HepG2 (cell line): ENCODE data around the gene ITPK1. TPM values are rescaled to one million over a fixed set of nuclear protein-coding genes. Genes with fewer than 3 reads are reported as not detected.
A peak's percentile ranks its signal among the peaks of the same experiment; 100 is the strongest.

Experiments used
- BHLHE40 ChIP-seq: IDR thresholded peaks from 2 replicates; pipeline ENCODE4 v1.6.1; 2011; ENCODE audit warnings: low read length, improper control_type of control experiment
- CBFB ChIP-seq: sonication (generic); formaldehyde crosslinking; IDR thresholded peaks from 2 replicates; pipeline ENCODE4 v1.4.0; 2020; ENCODE audit warnings: missing genetic modification reagents
- CHCHD3 ChIP-seq: sonication (generic); formaldehyde crosslinking; IDR thresholded peaks from 2 replicates; pipeline ENCODE4 v1.8.0; 2022; ENCODE audit warnings: mild to moderate bottlenecking, missing genetic modification reagents, moderate library complexity
- CREM ChIP-seq, 2 experiments: sonication (generic) in 1 of 2; formaldehyde crosslinking in 1 of 2; IDR thresholded peaks; 2 replicates each; pipeline versions ENCODE4 v1.4.0 to v1.6.1; 2016 to 2020; ENCODE audit warnings: antibody characterized with exemption in 1 of 2, mild to moderate bottlenecking in 1 of 2, missing genetic modification reagents in 1 of 2
- FOXO1 ChIP-seq: sonication (generic); formaldehyde crosslinking; IDR thresholded peaks from 2 replicates; pipeline ENCODE4 v1.4.0; 2020; ENCODE audit warnings: missing genetic modification reagents
- HNF4G ChIP-seq, 2 experiments: sonication (generic) in 1 of 2; formaldehyde crosslinking in 1 of 2; IDR thresholded peaks; 2 replicates each; pipeline versions ENCODE4 v1.4.0 to v1.6.1; 2011 to 2020; ENCODE audit warnings: borderline replicate concordance in 2 of 2, low read depth in 2 of 2, mild to moderate bottlenecking in 2 of 2, low read length in 1 of 2, missing genetic modification reagents in 1 of 2, moderate library complexity in 1 of 2
- KLF6 ChIP-seq: IDR thresholded peaks from 2 replicates; pipeline ENCODE4 v1.8.0; 2016; ENCODE audit warnings: missing biosample characterization, missing genetic modification reagents
- MAF1 ChIP-seq: sonication (generic); formaldehyde crosslinking; IDR thresholded peaks from 2 replicates; pipeline ENCODE4 v1.5.0; 2020; ENCODE audit warnings: missing genetic modification reagents, borderline replicate concordance
- MLLT10 ChIP-seq: sonication (generic); formaldehyde crosslinking; IDR thresholded peaks from 2 replicates; pipeline ENCODE4 v1.4.0; 2020; ENCODE audit warnings: missing genetic modification reagents
- NPAS2 ChIP-seq: sonication (generic); formaldehyde crosslinking; IDR thresholded peaks from 2 replicates; pipeline ENCODE4 v1.8.0; 2022; ENCODE audit warnings: mild to moderate bottlenecking, missing genetic modification reagents, borderline replicate concordance
- RBM39 ChIP-seq: fragments of 200-400 bp; formaldehyde crosslinking; IDR thresholded peaks from one replicate; pipeline ENCODE4 v1.6.1; 2018; ENCODE audit warnings: antibody characterized with exemption, mild to moderate bottlenecking, low read depth, low read length; ENCODE audit not compliant: poor library complexity, severe bottlenecking
- SIX4 ChIP-seq: sonication (generic); formaldehyde crosslinking; IDR thresholded peaks from 2 replicates; pipeline ENCODE4 v1.4.0; 2020; ENCODE audit warnings: missing genetic modification reagents
- SMAD1 ChIP-seq: sonication (generic); formaldehyde crosslinking; IDR thresholded peaks from 2 replicates; pipeline ENCODE4 v1.4.0; 2020; ENCODE audit warnings: missing genetic modification reagents, low read depth, mild to moderate bottlenecking, borderline replicate concordance
- TBX2 ChIP-seq: sonication (generic); formaldehyde crosslinking; IDR thresholded peaks from 2 replicates; pipeline ENCODE4 v1.5.0; 2020; ENCODE audit warnings: missing genetic modification reagents, mild to moderate bottlenecking, borderline replicate concordance
- TBX3 ChIP-seq: fragments of 450-650 bp; IDR thresholded peaks from 2 replicates; pipeline ENCODE4 v1.6.1; 2017; ENCODE audit warnings: antibody characterized with exemption, mild to moderate bottlenecking, inconsistent platforms, borderline replicate concordance
- ZFAT ChIP-seq: sonication (generic); formaldehyde crosslinking; conservative IDR thresholded peaks from 2 replicates; pipeline ENCODE4 v1.8.1; 2023; ENCODE audit warnings: missing genetic modification reagents, inconsistent platforms
- ZNF180 ChIP-seq: sonication (generic); formaldehyde crosslinking; IDR thresholded peaks from 2 replicates; pipeline ENCODE4 v1.4.0; 2020; ENCODE audit warnings: low read depth, missing genetic modification reagents, borderline replicate concordance
- ZNF263 ChIP-seq: sonication (generic); formaldehyde crosslinking; IDR thresholded peaks from 2 replicates; pipeline ENCODE4 v1.4.0; 2020; ENCODE audit warnings: missing genetic modification reagents
- ZNF335 ChIP-seq: sonication (generic); formaldehyde crosslinking; IDR thresholded peaks from 2 replicates; pipeline ENCODE4 v1.4.0; 2020; ENCODE audit warnings: missing genetic modification reagents
- ZNF724P ChIP-seq: sonication (generic); formaldehyde crosslinking; IDR thresholded peaks from 2 replicates; pipeline ENCODE4 v1.8.0; 2022; ENCODE audit warnings: missing genetic modification reagents, borderline replicate concordance
- ZNF790 ChIP-seq: sonication (generic); formaldehyde crosslinking; IDR thresholded peaks from 2 replicates; pipeline ENCODE4 v1.8.0; 2022; ENCODE audit warnings: missing genetic modification reagents, mild to moderate bottlenecking, borderline replicate concordance
- ZSCAN29 ChIP-seq: sonication (generic); formaldehyde crosslinking; conservative IDR thresholded peaks from 2 replicates; pipeline ENCODE4 v1.4.0; 2020; ENCODE audit warnings: mild to moderate bottlenecking, missing genetic modification reagents
- polyA plus RNA-seq, 8 experiments: library from polyadenylated mRNA; depleted of rRNA in 3 of 8; stranded (reverse) in 7 of 8; unstranded in 1 of 8; fragments of >200 nt; fragmentation: Illumina TruSeq in 4 of 8; extraction: Trizol in 4 of 8; gene quantifications; 2 replicates each; pipeline versions ENCODE4 v1.2.1 to v1.2.3, GENCODE V29; 2011 to 2016; ENCODE audit warnings: low read depth in 4 of 8, missing spikeins in 1 of 8, mixed read lengths in 1 of 8; ENCODE audit not compliant: insufficient read depth in 1 of 8
- total RNA-seq, 5 experiments: library from RNA; depleted of rRNA; stranded (reverse); fragments of >200 nt; fragmentation: Illumina TruSeq; extraction: Trizol; gene quantifications; 2 replicates each; pipeline ENCODE4 v1.2.3, GENCODE V29; 2016; ENCODE audit warnings: low read depth in 1 of 5
- TF ChIP-seq, protein P1 (sequence below): fragments of 450-650 bp; IDR thresholded peaks from 2 replicates; pipeline ENCODE4 v1.6.1; 2017; ENCODE audit warnings: mild to moderate bottlenecking
- TF ChIP-seq, protein P2 (sequence below): IDR thresholded peaks from 2 replicates; pipeline ENCODE4 v1.6.1; 2018; ENCODE audit warnings: missing genetic modification reagents, mild to moderate bottlenecking, missing compliant biosample characterization

The ITPK1 gene
- total and polyA plus RNA-seq, 2 of the 13 experiments (the other 11 are each of a cell fraction or from before 2014, with no cell fraction given) = 20.5 to 47.5 TPM

DNA sequence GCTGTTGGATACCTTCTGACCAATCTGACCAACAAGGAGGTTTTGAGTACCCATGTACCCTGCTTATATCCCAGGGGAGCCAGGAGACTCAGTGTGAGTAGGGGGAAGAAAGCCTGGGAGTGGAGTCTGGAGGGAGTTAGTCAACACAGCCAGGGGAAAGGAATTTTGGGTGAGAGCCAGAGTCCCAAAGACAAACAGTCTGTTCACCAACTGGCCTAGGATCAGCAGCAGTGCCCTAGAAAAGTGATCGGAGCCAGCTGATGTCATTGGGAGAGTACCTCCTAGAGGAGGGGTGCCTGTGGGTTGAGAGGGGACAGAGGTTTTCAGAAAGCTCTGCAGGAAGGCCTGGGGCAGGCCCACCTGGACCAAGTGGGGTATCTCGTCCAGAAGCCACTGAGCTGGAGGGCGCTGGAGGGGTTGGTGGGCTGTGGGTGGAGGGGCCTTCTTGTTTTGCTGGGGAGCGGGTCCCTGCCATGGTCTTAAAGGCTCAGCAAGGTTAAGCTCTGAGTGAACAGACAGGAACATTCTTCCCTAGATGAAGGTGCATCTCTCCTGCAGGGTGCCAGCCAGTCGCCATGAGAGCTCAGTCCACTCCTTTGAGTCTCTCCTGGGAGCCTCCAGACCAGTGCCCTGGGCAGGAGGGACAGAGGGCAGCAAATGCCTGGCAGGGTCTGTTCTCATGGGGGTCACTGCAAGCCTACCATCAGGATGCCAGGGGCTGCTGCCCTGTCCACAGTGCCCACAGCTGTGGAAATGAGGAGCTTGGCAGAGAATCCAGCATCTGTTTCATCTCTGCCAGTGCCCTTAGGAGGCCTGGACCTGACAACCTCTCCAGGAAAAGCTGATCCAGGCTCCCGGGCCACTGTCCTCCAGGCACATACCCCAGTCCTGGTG, 129.2 kb downstream of the ITPK1 start (continued):
- TF ChIP-seq TBX3 (no peak), ZFAT (CRISPR knock-in tag) (no peak), HNF4G (IDR thresholded peaks at IDR 0.05; ENCODE audit: borderline replicate concordance, low read depth, low read length) (no peak; the same call in 1 of the 2 replicates), HNF4G (CRISPR knock-in tag; IDR thresholded peaks at IDR 0.05; ENCODE audit: borderline replicate concordance, low read depth) (no peak), ZSCAN29 (no peak), TBX2 (CRISPR knock-in tag) (peak; percentile 39; the same call in 1 of the 2 replicates), SIX4 (CRISPR knock-in tag) (no peak), MLLT10 (CRISPR knock-in tag) (no peak), ZNF180 (CRISPR knock-in tag) (no peak), ZNF263 (CRISPR knock-in tag) (no peak), ZNF335 (CRISPR knock-in tag) (no peak), SMAD1 (no peak), ZNF790 (CRISPR knock-in tag) (no peak), KLF6 (CRISPR knock-in tag) (no peak), CBFB (CRISPR knock-in tag) (no peak), ZNF724P (CRISPR knock-in tag) (no peak), FOXO1 (peak; percentile 54; the same call in 1 of the 2 replicates), RBM39 (no peak), CREM (IDR thresholded peaks at IDR 0.05) (0 out of 2 replicates have a peak, but pooled peaks have one; percentile 15), CREM (CRISPR knock-in tag; IDR thresholded peaks at IDR 0.05) (no peak), CHCHD3 (CRISPR knock-in tag) (no peak), BHLHE40 (no peak), MAF1 (no peak), NPAS2 (CRISPR knock-in tag) (no peak)
- TF ChIP-seq, protein P1, sequence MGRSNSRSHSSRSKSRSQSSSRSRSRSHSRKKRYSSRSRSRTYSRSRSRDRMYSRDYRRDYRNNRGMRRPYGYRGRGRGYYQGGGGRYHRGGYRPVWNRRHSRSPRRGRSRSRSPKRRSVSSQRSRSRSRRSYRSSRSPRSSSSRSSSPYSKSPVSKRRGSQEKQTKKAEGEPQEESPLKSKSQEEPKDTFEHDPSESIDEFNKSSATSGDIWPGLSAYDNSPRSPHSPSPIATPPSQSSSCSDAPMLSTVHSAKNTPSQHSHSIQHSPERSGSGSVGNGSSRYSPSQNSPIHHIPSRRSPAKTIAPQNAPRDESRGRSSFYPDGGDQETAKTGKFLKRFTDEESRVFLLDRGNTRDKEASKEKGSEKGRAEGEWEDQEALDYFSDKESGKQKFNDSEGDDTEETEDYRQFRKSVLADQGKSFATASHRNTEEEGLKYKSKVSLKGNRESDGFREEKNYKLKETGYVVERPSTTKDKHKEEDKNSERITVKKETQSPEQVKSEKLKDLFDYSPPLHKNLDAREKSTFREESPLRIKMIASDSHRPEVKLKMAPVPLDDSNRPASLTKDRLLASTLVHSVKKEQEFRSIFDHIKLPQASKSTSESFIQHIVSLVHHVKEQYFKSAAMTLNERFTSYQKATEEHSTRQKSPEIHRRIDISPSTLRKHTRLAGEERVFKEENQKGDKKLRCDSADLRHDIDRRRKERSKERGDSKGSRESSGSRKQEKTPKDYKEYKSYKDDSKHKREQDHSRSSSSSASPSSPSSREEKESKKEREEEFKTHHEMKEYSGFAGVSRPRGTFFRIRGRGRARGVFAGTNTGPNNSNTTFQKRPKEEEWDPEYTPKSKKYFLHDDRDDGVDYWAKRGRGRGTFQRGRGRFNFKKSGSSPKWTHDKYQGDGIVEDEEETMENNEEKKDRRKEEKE = no peak
- TF ChIP-seq, protein P2, sequence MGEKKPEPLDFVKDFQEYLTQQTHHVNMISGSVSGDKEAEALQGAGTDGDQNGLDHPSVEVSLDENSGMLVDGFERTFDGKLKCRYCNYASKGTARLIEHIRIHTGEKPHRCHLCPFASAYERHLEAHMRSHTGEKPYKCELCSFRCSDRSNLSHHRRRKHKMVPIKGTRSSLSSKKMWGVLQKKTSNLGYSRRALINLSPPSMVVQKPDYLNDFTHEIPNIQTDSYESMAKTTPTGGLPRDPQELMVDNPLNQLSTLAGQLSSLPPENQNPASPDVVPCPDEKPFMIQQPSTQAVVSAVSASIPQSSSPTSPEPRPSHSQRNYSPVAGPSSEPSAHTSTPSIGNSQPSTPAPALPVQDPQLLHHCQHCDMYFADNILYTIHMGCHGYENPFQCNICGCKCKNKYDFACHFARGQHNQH = peak; percentile 41; the same call in 1 of the 2 replicates
